ENCODE measurements around the gene HIP1R.

DNA sequence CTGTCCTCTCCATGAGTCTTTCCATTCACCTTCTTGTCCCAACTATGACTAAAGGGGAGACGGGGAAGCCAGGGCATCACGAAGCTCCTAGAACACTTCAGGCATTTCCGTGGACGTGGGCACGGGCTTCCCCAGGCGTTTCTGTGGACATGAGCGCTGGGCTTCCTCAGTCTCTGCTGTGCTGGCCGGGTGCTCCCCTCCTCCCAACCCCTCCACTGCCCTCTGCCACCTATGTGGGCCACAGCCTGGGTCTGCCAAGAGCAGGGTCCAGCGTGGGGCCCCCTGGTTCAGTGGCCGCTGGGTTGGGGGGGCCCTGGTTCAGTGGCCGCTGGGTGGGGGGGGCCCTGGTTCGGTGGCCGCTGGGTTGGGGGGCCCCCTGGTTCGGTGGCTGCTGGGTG lies 14.8 kb downstream of the HIP1R start:
- TF ChIP-seq, protein P1, sequence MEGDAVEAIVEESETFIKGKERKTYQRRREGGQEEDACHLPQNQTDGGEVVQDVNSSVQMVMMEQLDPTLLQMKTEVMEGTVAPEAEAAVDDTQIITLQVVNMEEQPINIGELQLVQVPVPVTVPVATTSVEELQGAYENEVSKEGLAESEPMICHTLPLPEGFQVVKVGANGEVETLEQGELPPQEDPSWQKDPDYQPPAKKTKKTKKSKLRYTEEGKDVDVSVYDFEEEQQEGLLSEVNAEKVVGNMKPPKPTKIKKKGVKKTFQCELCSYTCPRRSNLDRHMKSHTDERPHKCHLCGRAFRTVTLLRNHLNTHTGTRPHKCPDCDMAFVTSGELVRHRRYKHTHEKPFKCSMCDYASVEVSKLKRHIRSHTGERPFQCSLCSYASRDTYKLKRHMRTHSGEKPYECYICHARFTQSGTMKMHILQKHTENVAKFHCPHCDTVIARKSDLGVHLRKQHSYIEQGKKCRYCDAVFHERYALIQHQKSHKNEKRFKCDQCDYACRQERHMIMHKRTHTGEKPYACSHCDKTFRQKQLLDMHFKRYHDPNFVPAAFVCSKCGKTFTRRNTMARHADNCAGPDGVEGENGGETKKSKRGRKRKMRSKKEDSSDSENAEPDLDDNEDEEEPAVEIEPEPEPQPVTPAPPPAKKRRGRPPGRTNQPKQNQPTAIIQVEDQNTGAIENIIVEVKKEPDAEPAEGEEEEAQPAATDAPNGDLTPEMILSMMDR (IDR thresholded peaks at IDR 0.05), result no peak
- no peak for TF ChIP-seq POLR2A (IDR thresholded peaks at IDR 0.05)

All from Peyer's patch (tissue), 4 donors.